ENCODE measurements around the gene CRY2. TPM values are rescaled to one million over a fixed set of nuclear protein-coding genes. Genes with fewer than 3 reads are reported as not detected.

The CRY2 gene
- total and polyA plus RNA-seq, 12 donors, result 16.8 to 131 (median 86.6) TPM

DNA sequence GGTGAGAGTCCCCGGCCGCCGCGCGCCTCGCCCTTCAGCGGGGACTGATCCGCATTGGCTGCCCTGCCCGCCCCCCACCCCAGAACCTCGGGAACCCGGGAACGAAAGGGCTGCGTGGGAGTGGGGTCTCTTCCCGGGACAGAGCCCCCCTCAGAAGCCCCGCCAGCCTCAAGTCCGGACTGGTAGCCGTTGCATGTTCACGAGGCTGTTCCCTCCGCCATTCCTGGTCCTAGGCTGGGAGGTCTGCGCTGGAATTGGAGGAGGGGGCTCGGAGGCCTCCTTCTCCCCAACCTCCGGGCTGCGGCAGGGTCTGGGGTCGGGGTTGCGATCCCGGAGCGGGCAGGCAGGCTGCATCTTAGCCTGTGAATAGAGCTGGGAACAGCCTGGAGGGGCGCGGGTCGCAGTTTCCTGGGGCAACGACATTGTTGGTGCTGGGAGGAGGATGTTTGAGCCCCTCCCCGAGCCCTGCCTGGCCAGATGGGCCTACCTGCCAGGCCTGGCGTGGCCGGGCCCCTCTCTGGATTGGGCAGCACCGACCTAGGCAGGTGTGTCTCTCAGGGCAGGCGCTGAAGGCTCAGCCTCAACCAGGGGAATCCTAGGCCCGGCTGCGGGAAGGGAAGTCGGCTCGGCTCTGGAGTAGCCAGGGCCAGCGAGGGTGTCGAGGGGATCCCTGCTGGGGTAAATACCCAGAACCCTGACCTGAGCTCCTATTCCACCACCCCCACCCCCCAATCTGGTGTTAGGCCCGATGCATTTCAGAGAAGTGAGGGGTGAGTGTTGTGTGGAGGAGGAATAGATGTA lies 38.8 kb downstream of the CRY2 start:
- Histone ChIP-seq H3K27me3 (peaks cover 0 to 13% (median 0%) of the 10 kb centered on the region in 7 donors), H3K27ac (no peak overlapping the region), H3K9me3 (no peaks in the 10 kb centered on the region), H3K36me3 (peaks cover 0 to 26% (median 8%) of the 10 kb centered on the region in 9 donors), H3K4me1 (peaks cover 0 to 21% (median 9%) of the 10 kb centered on the region in 9 donors), H3K4me3 (peak overlapping the region in 9 of 10 donors; percentile 30 to 59 (median 50))
- WGBS, 2 donors, result 17 to 22% methylated on average over 43 of the region's 43 CpGs
- intact Hi-C loops (cut with DNase I), result no loop called here
- DNase-seq (no peak), ATAC-seq (peak in 1 of 8 donors; percentile 25)
- TF ChIP-seq, protein P1, sequence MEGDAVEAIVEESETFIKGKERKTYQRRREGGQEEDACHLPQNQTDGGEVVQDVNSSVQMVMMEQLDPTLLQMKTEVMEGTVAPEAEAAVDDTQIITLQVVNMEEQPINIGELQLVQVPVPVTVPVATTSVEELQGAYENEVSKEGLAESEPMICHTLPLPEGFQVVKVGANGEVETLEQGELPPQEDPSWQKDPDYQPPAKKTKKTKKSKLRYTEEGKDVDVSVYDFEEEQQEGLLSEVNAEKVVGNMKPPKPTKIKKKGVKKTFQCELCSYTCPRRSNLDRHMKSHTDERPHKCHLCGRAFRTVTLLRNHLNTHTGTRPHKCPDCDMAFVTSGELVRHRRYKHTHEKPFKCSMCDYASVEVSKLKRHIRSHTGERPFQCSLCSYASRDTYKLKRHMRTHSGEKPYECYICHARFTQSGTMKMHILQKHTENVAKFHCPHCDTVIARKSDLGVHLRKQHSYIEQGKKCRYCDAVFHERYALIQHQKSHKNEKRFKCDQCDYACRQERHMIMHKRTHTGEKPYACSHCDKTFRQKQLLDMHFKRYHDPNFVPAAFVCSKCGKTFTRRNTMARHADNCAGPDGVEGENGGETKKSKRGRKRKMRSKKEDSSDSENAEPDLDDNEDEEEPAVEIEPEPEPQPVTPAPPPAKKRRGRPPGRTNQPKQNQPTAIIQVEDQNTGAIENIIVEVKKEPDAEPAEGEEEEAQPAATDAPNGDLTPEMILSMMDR (IDR thresholded peaks at IDR 0.05), result no peak

DNA sequence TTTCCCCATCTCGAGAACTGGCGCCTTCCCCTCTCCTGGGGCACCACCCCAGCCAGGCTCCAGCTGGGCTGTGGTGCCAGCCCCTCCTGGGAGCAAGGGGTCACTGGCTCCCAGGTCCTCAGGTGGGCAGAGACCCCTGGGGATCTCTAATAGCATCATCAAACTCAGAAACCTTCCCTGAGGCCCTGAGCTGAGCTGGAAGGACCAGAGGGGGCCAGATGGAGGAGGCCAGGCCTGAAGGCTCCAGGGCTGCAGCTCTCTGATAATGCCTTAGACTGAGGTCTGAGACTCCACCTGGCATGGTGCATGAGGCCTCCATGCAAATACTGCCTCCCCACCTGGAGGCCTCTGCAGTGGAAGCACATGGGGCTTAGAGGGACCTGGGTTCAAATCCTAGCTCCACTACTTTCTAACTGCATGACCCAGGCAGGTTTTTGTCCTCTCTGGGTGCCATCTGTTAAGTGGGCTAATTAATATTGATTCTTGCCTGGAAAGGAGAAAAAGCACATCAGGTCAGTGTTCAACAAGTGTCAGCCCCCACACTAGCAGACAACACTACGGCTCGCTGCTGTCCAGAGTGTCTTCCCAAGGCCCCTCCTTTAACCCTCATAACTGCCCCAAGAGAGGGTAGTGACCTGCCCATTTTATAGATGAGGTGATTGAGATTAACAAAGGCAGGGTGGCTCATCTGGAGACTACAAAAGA lies 39.7 kb downstream of the CRY2 start:
- Histone ChIP-seq H3K27me3 (peaks cover 0 to 13% (median 0%) of the 10 kb centered on the region in 7 donors), H3K36me3 (peaks cover 0 to 18% (median under 1%) of the 10 kb centered on the region in 9 donors), H3K9me3 (no peaks in the 10 kb centered on the region), H3K4me1 (peaks cover 0 to 13% (median 6%) of the 10 kb centered on the region in 9 donors), H3K27ac (no peak overlapping the region), H3K4me3 (no peak overlapping the region)
- 91 to 92% methylated on average over 4 of the region's 4 CpGs for WGBS, 2 donors
- intact Hi-C loops (cut with DNase I), result no loop called here
- ATAC-seq (no peak), DNase-seq (no peak)
- TF ChIP-seq, protein P1 (IDR thresholded peaks at IDR 0.05), result no peak

DNA sequence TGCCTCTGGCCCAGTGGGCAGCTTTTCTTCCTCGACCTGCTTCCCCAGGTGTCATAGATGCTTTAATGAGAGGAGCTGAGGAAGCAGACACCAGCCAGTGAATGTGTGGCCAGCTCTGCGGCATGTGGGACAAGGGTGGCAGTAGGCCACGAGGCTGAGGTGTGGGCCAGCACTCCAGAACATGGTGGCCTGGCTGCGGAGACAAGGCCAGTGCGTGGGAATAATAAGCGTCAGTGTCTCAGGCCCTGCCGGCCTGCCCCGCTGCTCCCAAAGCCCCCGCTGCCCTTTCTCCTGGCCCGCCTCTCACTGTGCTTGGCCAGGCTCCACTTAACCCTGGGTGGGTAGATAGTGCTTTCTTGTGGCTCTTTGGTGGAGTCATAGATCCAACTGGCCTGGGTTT lies 40.3 kb downstream of the CRY2 start:
- TF ChIP-seq, protein P1 (IDR thresholded peaks at IDR 0.05), result no peak
- intact Hi-C loops (cut with DNase I), result no loop called here
- Histone ChIP-seq H3K27ac (no peak overlapping the region), H3K27me3 (peaks cover 0 to 13% (median 0%) of the 10 kb centered on the region in 7 donors), H3K9me3 (no peaks in the 10 kb centered on the region), H3K4me1 (peaks cover 0 to 13% (median 6%) of the 10 kb centered on the region in 9 donors), H3K36me3 (peaks cover 0 to 11% (median 0%) of the 10 kb centered on the region in 9 donors), H3K4me3 (no peak overlapping the region)
- 84 to 87% methylated on average over 10 of the region's 10 CpGs for WGBS, 2 donors
- DNase-seq, result no peak
- ATAC-seq, result no peak

DNA sequence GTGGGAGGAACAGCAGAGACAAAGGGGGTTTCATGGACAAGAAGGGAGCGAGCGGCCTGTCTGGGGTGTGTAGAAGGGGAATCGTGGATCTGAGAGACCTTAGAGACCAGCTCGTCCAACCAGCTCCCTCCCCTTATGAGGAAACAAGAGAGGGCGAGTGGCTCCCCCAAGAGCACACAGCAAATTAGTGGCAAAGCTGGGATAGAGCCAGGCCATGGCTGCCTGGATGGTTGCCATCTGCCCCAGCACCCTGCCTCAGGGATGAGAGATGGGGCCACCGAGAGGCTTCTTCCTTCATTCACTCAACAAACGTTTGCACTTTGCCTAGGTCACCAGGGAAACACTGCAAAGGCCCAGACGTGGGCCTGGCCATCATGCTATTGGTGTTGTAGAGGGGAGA lies 42.3 kb downstream of the CRY2 start:
- TF ChIP-seq, protein P1 (IDR thresholded peaks at IDR 0.05), result no peak
- no peaks in the 10 kb centered on the region for H3K36me3 ChIP-seq
- 84 to 85% methylated on average over 8 of the region's 8 CpGs for WGBS, 2 donors
- H3K4me1 ChIP-seq, result peaks cover 0 to 13% (median 6%) of the 10 kb centered on the region in 9 donors
- DNase-seq (no peak), ATAC-seq (no peak)
- no peak overlapping the region for H3K27ac ChIP-seq
- no peak overlapping the region for H3K4me3 ChIP-seq
- intact Hi-C loops (cut with DNase I), result no loop called here
- H3K9me3 ChIP-seq, result no peaks in the 10 kb centered on the region
- peaks cover 0 to 13% (median 0%) of the 10 kb centered on the region in 7 donors for H3K27me3 ChIP-seq

Measured in heart right ventricle (tissue), 16 donors.